ENCODE measurements around the gene FADS3. TPM values are rescaled to one million over a fixed set of nuclear protein-coding genes. Genes with fewer than 3 reads are reported as not detected.

FADS3 gene
- total RNA-seq, 2 experiments from 2014 or later = 10.3 to 13.9 TPM

DNA sequence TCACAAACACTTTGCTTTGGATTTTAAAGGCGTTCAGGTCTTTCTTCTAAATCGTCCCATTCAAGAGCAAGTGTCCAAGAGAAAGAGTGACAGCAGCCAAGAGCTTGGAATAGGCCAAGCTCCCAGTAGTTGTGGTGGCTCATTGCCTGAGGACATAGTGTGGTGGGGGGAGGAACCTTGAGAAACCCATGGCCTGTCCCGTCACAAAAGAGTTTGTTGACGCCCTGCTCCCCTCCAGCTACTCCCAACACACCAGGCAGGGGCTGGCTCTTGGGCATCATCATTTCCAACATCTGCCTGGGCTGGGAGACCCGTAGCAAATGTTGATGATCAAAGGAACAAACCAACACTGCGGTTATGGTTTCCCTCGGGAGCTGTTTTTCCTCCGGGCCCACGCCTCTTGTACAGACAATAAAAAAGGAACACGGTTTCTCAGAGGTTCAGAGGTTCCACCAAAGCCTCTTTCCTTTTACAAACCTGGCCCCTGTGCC is 20.8 kb downstream of the FADS3 start:
- Mint-ChIP-seq H3K4me1 (ENCODE audit: low read depth) (peaks cover 2% of the 10 kb centered on the region), H3K4me3 (no peak overlapping the region), H3K27me3 (no peaks in the 10 kb centered on the region), H3K9me3 (no peaks in the 10 kb centered on the region), H3K27ac (no peak overlapping the region), H3K36me3 (ENCODE audit: low read depth) (peaks cover 2% of the 10 kb centered on the region)
- ChIA-PET CTCF (interaction anchor here (0.7 to 4.6 kb wide), 29 partner anchors 9 to 343 kb away, joined by 3 to 51 read pairs (median 4); partner anchors contain the start of genes BEST1 and FADS3), POLR2A (interaction anchor here (1.2 to 1.5 kb wide), 4 partner anchors 21 to 211 kb away, joined by 3 to 5 read pairs (median 4); partner anchors contain the start of genes FADS1 and FADS3)
- TF ChIP-seq, protein P1, sequence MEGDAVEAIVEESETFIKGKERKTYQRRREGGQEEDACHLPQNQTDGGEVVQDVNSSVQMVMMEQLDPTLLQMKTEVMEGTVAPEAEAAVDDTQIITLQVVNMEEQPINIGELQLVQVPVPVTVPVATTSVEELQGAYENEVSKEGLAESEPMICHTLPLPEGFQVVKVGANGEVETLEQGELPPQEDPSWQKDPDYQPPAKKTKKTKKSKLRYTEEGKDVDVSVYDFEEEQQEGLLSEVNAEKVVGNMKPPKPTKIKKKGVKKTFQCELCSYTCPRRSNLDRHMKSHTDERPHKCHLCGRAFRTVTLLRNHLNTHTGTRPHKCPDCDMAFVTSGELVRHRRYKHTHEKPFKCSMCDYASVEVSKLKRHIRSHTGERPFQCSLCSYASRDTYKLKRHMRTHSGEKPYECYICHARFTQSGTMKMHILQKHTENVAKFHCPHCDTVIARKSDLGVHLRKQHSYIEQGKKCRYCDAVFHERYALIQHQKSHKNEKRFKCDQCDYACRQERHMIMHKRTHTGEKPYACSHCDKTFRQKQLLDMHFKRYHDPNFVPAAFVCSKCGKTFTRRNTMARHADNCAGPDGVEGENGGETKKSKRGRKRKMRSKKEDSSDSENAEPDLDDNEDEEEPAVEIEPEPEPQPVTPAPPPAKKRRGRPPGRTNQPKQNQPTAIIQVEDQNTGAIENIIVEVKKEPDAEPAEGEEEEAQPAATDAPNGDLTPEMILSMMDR (IDR thresholded peaks at IDR 0.05) = no peak
- intact Hi-C loops (cut with micrococcal nuclease) = no loop called here
- ATAC-seq (no peak), DNase-seq (no peak)

DNA sequence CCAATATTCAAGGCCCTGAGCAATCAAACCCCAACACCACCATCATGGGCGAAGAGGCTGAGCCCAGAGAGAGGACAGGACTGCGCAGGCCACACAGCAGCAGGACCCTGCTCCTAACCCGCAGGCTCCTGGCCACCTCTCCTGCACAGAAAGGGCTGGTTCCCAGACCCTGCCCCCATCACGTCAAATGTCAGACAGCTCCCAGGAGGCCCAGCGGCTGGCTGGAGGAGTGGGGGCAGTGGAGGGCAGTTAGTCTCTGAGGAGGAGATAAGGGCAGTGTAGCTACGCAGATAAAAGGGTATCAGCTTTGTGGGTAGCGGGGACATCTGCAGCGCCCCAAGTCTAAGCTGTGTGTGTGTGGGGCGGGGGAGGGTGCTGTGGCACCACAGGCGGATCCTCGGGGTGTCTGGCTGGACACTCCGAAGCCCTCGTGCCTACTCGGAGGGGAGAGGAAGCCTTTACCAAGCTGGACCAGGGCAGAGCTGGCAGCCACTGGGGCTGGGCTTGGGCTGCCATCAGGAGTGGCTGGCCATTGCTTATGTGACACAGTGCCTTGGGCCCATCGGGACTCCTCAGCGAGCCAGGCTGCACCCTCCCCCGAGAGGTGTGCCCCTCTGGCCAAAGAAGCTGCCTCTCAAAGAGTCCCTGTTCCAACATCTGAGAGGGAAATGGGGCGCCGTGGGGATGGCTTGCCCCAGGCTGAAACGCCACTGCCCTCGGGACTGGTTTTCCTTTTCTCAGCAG is 21.5 kb downstream of the FADS3 start:
- peaks cover 2% of the 10 kb centered on the region for H3K4me1 Mint-ChIP-seq (ENCODE audit: low read depth)
- TF ChIP-seq, protein P1 (IDR thresholded peaks at IDR 0.05) = no peak
- H3K9me3 Mint-ChIP-seq = no peaks in the 10 kb centered on the region
- H3K4me3 Mint-ChIP-seq = no peak overlapping the region
- peaks cover 4% of the 10 kb centered on the region for H3K36me3 Mint-ChIP-seq (ENCODE audit: low read depth)
- DNase-seq (no peak), ATAC-seq (no peak)
- H3K27ac Mint-ChIP-seq = no peak overlapping the region
- H3K27me3 Mint-ChIP-seq = no peaks in the 10 kb centered on the region
- ChIA-PET CTCF (interaction anchor here (0.7 to 4.6 kb wide), 25 partner anchors 10 to 343 kb away, joined by 3 to 51 read pairs (median 4); partner anchors contain the start of genes BEST1 and FADS3), POLR2A (interaction anchor here (1.2 to 1.5 kb wide), 4 partner anchors 21 to 212 kb away, joined by 3 to 5 read pairs (median 4); partner anchors contain the start of genes FADS1 and FADS3)
- intact Hi-C loops (cut with micrococcal nuclease) = no loop called here

DNA sequence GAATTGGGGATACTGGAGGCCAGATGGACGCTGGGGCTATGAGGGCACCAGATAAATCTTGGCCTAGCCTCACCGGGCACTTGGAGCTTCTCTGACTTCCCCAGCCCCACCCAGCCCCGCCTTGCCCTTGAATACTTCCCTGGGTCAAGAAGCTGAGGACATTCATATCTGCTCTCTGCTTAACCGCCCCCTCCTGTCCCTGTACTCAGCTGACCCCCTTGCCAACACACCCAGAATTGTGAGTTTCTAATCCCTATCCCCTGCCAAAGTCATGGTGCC is 22.0 kb downstream of the FADS3 start:
- DNase-seq (no peak), ATAC-seq (no peak)
- intact Hi-C loops (cut with micrococcal nuclease) = no loop called here
- Mint-ChIP-seq H3K36me3 (ENCODE audit: low read depth) (peaks cover 7% of the 10 kb centered on the region), H3K4me1 (ENCODE audit: low read depth) (peaks cover 2% of the 10 kb centered on the region), H3K9me3 (no peaks in the 10 kb centered on the region), H3K27ac (no peak overlapping the region), H3K27me3 (no peaks in the 10 kb centered on the region), H3K4me3 (no peak overlapping the region)
- ChIA-PET CTCF (interaction anchor here (1.2 to 4.6 kb wide), 7 partner anchors 10 to 212 kb away, joined by 3 to 51 read pairs (median 10); no protein-coding TSS in a partner anchor), POLR2A (interaction anchor here (1.2 kb wide), 1 partner anchor 53 kb away, joined by 3 read pairs; the partner anchor contains the start of gene FADS1)
- TF ChIP-seq, protein P1 (IDR thresholded peaks at IDR 0.05) = no peak

DNA sequence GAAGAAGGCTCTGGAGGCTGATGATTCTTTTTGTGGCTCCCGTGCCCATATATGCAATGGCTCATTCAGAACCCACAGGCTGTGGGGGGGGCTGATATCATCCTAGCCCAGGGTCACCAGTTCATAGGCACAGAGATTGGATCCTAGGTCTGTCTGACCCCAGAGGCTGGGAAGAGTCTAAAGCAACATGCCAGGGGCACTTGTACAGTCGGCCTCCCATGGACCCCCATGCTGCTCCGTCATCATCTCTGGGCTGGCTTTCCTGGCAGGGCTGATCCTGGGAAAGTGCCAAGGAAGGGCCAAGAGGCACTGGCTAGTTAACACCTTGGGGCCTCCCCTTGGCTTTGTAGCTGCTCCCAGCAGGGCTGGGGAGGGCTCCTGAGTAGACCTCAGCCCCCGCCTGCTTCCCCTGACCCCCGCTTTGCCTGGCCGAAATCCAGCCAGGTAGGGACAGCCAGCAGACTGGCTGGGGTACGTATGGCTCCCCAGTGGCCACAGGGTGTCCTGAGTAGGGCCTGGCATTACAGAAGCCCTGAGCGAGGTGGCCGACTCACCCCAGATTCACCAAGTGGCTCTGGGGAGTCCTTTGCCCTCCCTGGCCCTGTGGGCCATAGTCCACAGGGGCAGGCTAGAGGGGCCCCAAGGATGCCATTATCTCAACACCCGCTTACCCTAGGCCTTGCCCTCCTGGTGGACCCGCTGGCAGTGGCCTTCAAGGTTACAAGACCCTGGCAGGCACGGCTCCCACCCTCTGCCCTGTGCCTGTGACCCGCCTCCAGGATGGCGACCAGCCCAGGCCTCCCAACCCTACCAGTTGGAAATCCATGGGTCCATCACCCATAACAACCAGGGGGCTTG is 22.5 kb downstream of the FADS3 start:
- Mint-ChIP-seq H3K4me3 (no peak overlapping the region), H3K27me3 (no peaks in the 10 kb centered on the region), H3K4me1 (ENCODE audit: low read depth) (peaks cover 2% of the 10 kb centered on the region), H3K36me3 (ENCODE audit: low read depth) (peaks cover 7% of the 10 kb centered on the region), H3K27ac (no peak overlapping the region), H3K9me3 (no peaks in the 10 kb centered on the region)
- TF ChIP-seq, protein P1 (IDR thresholded peaks at IDR 0.05) = no peak
- intact Hi-C loops (cut with micrococcal nuclease) = no loop called here
- ChIA-PET CTCF (interaction anchor here (1.2 to 4.6 kb wide), 6 partner anchors 11 to 212 kb away, joined by 3 to 51 read pairs (median 11); no protein-coding TSS in a partner anchor), POLR2A (no interaction called here)
- ATAC-seq = no peak
- no peak for DNase-seq

All from activated CD8-positive, alpha-beta T cell treated with anti-CD3 and anti-CD28 coated beads for 36 hours (primary cell).